AG10803 (cell line): ENCODE results near the gene ARHGAP26.
A peak's percentile ranks its signal among the peaks of the same experiment; 100 is the strongest.

Experiments
- DNase-seq: peaks from one replicate; pipeline ENCODE4 v3.0.0; 2010; ENCODE audit warnings: low read depth
- H3K4me3 ChIP-seq: 2 replicates; pipeline ENCODE4 v1.5.1; 2011; ENCODE audit warnings: mild to moderate bottlenecking, low read length, control low read depth
- CTCF ChIP-seq: conservative IDR thresholded peaks from 2 replicates; pipeline ENCODE4 v1.5.1; 2011; ENCODE audit warnings: mild to moderate bottlenecking, low read length, control low read depth, inconsistent platforms

Gene ARHGAP26

GRCh38 chr5:143177263-143177983 lies 407.2 kb downstream of the ARHGAP26 start:
- peak; percentile 94 for DNase-seq
- no peak overlapping the region for H3K4me3 ChIP-seq

GRCh38 chr5:143179126-143179740 lies 409.1 kb downstream of the ARHGAP26 start:
- no peak overlapping the region for H3K4me3 ChIP-seq
- no peak for TF ChIP-seq CTCF
- DNase-seq: no peak

More at GRCh38 chr5:143177263-143177983, 407.2 kb downstream of the ARHGAP26 start:
- TF ChIP-seq CTCF: no peak

DNA sequence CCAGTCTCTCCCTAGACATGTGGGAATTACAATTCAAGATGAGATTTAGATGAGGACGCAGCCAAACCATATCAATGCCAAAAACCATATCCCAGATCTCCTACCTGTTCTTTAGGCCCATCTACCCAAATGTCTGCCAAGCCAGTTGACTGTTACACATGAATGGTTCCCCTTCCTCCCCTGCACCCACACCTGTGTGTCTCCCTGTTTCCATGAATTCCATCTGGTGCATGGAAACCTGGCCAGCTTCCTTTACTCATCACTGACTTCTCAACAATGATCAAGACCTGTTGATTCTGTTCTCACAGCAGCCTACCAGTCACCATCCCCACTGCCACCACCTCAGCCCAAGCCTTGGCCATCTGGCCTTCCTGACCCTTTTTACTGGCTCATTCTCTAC lies 410.6 kb downstream of the ARHGAP26 start:
- TF ChIP-seq CTCF: no peak
- no peak for DNase-seq
- no peak overlapping the region for H3K4me3 ChIP-seq

- no peak overlapping the region for H3K4me3 ChIP-seq
- no peak for DNase-seq
- no peak for TF ChIP-seq CTCF
These were observed 411.0 kb downstream of the ARHGAP26 start for GRCh38 chr5:143181173-143181572.

DNA sequence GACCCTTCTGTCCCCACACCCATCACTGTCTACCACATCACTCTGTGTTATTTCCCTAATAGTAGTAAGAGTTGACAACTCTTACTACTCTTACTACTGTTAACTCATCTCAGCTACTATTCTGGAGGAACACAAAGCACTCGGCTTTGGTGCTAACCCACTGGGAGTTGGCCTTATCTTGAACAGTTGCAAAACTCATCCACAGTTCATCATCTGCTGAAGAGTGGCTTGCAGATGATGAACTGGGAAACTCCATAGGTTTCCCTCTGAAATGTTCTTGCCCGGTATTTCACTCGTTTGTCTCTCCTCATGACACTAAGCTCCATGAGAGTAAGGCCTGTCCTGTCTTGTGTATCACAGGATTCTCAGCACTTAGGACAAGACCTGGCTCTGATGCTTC lies 411.9 kb downstream of the ARHGAP26 start:
- no peak for DNase-seq
- no peak for TF ChIP-seq CTCF
- H3K4me3 ChIP-seq: no peak overlapping the region

DNA sequence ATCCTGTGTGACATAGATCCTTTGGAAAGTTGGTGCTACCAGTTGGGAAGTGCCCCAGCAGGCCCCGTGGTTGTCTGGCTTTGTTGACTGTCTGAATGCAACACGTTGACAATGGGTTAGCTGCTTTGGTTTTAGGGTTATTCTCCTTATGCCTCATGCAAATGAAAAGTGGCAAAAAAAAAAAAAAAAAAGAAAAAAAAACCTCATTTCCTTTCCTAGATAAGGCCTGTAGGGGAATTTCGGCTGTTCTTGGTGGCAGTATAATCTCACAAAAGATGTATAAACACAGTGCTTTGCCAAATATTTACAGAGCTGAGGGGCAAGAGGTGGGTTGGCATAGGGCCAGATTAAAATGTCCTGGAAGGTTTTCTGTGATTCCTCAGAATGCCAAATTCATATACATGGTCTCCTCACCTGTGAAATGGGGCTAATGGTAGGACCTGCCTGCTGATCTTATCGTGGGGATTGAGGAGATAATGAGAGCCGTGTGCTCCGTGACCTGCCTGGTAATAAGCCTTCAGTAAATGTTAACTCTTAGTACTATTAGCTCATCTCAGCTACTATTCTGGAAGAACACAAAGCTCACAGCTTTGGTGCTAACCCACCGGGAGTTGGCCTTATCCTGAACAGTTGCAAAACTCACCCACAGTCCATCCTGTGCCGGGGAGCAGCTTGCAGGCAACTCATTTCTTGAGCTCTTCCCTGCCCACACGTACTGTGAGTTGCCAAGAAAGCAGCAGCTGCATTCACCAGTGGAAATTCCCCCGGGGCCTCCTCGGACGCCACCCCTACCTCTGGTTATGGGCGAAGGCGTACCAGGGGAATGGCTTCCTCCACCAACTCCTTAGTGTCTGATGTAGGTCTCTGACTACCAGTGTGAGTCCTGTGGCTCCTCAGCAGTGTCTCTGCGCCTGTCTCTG lies 413.0 kb downstream of the ARHGAP26 start:
- TF ChIP-seq CTCF: no peak
- no peak for DNase-seq
- H3K4me3 ChIP-seq: no peak overlapping the region
